GM12874 (cell line): ENCODE measurements around the gene MTHFS.

Experiments used
- TF ChIP-seq, protein P1 (sequence below): IDR thresholded peaks from 2 replicates; pipeline ENCODE4 v1.5.1; 2011; ENCODE audit warnings: low read depth, mild to moderate bottlenecking, control low read depth, low read length, moderate library complexity; ENCODE audit not compliant: insufficient read depth

MTHFS gene

DNA sequence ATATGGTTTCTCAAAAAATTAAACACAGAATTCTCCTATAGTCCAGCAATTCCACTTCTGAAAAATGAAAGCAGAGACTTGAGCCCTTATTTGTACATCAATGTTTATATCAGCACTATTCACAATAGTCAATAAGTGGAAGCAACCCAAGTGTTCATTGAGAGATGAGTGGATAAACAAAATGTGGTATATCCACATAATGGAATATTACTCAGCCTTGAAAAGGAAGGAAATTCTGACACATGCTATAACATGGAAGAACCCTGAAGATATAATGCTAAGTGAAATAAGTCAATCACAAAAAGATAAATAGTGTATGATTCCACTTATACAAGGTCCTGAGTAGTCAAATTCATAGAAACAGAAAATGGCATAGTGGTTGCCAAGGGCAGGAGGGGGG, 76.6 kb downstream of the MTHFS start:
- TF ChIP-seq, protein P1, sequence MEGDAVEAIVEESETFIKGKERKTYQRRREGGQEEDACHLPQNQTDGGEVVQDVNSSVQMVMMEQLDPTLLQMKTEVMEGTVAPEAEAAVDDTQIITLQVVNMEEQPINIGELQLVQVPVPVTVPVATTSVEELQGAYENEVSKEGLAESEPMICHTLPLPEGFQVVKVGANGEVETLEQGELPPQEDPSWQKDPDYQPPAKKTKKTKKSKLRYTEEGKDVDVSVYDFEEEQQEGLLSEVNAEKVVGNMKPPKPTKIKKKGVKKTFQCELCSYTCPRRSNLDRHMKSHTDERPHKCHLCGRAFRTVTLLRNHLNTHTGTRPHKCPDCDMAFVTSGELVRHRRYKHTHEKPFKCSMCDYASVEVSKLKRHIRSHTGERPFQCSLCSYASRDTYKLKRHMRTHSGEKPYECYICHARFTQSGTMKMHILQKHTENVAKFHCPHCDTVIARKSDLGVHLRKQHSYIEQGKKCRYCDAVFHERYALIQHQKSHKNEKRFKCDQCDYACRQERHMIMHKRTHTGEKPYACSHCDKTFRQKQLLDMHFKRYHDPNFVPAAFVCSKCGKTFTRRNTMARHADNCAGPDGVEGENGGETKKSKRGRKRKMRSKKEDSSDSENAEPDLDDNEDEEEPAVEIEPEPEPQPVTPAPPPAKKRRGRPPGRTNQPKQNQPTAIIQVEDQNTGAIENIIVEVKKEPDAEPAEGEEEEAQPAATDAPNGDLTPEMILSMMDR = no peak

DNA sequence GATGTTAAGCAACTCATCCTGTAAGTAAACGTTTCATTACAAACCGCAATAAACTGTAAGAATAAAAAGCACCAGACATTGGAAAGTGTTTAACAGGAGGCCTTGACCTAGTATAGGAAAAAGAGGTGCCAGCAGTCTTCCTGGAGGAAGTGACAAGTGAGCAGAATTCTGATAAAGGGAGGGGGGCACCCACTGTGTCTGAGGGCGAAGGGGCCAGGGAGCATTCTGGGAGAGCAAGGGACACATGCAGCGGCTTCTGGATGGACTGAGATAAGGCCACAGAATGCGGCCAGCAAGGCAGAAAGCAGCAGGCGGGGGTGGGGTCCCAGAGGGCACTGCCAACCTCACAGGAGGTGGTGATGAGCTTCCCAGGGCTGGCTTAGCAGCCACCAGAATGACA, 80.2 kb downstream of the MTHFS start:
- TF ChIP-seq, protein P1 = no peak

DNA sequence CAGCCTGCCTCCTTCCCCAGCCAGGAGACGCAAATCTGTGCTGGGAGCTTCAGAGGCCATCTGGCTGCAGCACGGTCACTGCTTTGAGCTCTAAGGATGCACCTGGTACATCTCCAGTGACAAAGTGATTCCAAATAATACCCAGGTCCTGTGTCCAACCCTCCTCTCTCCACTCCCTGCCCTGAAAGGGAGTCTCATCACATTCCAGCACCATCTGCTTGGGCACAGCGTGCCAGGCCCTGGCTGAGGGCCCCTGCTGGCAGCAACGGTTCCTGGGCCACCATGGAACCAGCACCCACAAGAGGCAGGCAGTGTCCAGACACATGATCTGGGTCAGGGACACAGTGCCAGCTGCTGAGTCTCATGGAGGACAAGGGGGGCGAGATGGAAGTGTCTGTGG, 81.3 kb downstream of the MTHFS start:
- TF ChIP-seq, protein P1 = no peak

DNA sequence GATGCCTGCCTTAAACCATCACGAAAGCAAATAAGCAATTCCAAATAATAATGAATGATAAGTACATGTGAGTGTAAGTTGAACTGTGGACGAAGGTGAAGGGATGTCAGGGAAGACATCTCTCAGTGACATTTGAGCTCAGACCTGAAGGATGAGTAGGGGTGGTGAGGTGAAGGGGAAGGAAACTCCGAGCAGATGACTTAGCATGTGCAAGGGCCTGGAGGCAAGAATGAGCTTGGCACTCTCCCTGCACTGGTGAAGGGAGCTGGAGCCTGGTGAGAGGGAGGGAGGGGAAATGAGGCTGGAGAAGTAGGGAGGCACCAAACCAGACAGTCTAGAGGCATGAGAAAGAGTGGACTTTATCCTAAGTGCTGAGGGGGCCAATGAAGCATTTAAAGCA, 84.3 kb downstream of the MTHFS start:
- TF ChIP-seq, protein P1 = no peak

DNA sequence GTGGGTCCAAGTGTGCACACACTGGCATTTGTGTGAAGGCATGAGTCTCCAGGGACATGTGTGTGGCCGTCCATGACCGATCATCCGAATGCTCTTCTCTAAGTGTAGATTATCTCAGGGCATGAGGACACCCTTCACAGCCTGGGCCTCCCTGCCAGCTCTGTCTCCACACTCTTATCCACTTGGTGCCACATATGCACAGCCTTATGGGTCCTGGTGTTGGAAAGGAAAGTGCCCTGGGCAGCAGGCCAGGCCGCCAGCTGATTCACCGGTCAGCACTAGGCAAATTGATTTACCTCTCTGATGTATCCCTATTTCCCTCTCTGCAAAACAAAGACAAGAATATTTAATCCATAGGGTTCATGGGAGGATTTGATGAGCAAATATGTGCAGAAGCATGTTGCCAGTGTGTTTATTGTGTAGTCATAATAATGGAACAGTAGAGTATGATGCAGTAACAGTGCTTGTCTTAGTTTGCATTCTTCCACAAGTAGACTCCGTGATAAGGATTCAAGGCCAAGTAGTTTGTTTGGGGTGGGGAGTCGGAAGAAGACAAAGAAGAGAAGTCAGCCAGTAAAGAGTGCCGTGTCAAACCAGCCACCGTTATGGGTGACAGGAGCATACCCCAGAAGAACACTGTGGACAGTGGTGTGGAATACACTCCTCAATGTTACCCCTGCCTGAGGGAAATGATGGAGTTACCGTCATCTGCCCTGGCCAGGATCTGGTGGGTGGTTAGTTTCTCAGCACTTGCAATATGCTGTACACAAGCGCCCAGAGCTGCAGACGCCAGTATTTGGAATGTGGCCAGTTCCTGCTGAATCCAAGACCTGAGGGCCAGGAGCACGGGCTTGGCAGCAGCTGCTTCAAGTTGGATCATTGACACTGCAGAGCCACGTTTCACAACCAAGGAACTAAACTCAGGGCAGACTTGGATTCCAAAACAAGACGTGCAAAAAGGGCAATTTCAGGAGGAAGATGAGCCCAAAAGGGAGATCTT, 85.1 kb downstream of the MTHFS start:
- TF ChIP-seq, protein P1 = no peak

DNA sequence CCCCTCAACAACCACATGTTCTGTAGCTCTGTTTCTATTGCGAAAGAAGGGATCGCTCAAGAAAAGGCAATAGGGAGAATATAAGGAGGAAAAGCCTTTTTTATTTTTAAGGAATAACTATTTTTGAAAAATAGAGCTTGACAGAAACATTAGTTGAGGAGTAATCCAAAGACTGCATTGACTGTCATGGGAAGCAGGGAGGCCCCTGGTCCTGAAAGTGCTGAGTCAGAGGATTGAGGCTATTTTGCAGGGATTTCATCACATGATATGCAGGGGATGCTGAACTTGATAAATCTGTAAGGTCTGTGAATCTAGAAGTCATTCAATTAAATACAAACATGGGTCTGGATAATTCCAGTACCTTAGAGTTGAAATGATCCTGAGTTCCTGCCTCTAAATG, 92.0 kb downstream of the MTHFS start:
- TF ChIP-seq, protein P1 = no peak

DNA sequence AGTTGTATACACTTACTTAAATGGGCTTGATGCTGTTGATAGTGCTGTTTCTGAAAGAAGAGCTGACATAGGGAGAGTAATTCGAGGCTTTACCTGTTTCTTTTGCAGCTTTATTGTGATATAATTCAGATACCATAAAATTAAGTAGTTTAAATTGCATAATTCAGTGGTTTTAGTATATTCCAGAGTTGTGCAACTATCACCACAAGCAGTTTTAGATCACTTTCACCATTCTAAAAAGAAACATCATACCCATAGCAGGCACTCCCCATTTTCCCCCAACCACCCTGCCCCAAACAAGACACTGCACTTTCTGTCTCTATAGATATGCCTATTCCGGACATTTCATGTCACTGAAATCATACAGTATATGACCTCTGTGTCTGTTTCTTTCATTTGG, 98.5 kb downstream of the MTHFS start:
- TF ChIP-seq, protein P1 = no peak
